HCT116 (cell line): ENCODE measurements around the gene EIF6.

Experiments
- ATF3 ChIP-seq: IDR thresholded peaks from 2 replicates; pipeline ENCODE4 v1.6.1; 2012
- CTCF ChIP-seq, 3 experiments: fragments of 200-600 bp in 1 of 3; sonication (generic) in 1 of 3; IDR thresholded peaks in 2 of 3; conservative IDR thresholded peaks in 1 of 3; 2 replicates each; pipeline ENCODE4 v1.5.1; 2012 to 2017; ENCODE audit warnings: low read depth in 2 of 3, low read length in 2 of 3, antibody characterized with exemption in 1 of 3, borderline replicate concordance in 1 of 3, control low read depth in 1 of 3, mild to moderate bottlenecking in 1 of 3, mixed read lengths in 1 of 3, mixed run types in 1 of 3, moderate library complexity in 1 of 3; ENCODE audit not compliant: insufficient read depth in 1 of 3
- EGR1 ChIP-seq: IDR thresholded peaks from 2 replicates; pipeline ENCODE4 v1.6.1; 2012; ENCODE audit warnings: low read depth
- JUND ChIP-seq: IDR thresholded peaks from 2 replicates; pipeline ENCODE4 v1.6.1; 2012
- MAX ChIP-seq: IDR thresholded peaks from 2 replicates; pipeline ENCODE4 v1.6.1; 2012
- POLR2A ChIP-seq: IDR thresholded peaks from 2 replicates; pipeline ENCODE4 v1.7.0; 2011; ENCODE audit warnings: borderline replicate concordance; ENCODE audit not compliant: insufficient read depth, insufficient read length; ENCODE audit errors: extremely low read depth
- SIN3A ChIP-seq: IDR thresholded peaks from 2 replicates; pipeline ENCODE4 v1.6.1; 2012; ENCODE audit warnings: low read depth
- SP1 ChIP-seq: IDR thresholded peaks from 2 replicates; pipeline ENCODE4 v1.6.1; 2012; ENCODE audit warnings: low read depth
- YY1 ChIP-seq: IDR thresholded peaks from 2 replicates; pipeline ENCODE4 v1.6.1; 2011; ENCODE audit warnings: low read length, low read depth, moderate library complexity, mild to moderate bottlenecking; ENCODE audit not compliant: insufficient replicate concordance; ENCODE audit errors: extremely low read depth
- ZNF274 ChIP-seq: fragments of 200-500 bp; sonication (Bioruptor generic); IDR thresholded peaks from 2 replicates; pipeline ENCODE4 v1.6.1; 2014; ENCODE audit warnings: mild to moderate bottlenecking, low read depth, low read length, inconsistent platforms

- TF ChIP-seq MAX (no peak), ATF3 (no peak), CTCF (IDR thresholded peaks at IDR 0.05 in 2 of 3, conservative IDR thresholded peaks at IDR 0.05 in 1 of 3; ENCODE audit: borderline replicate concordance in 1 of 3, insufficient read depth in 1 of 3, low read depth in 2 of 3, low read length in 2 of 3) (no peak), YY1 (no peak), SIN3A (no peak), POLR2A (no peak), EGR1 (no peak), SP1 (no peak), JUND (no peak), ZNF274 (no peak)
Measured at GRCh38 chr20:35312318-35312717, 27.7 kb upstream of the EIF6 start.
